ENCODE results near the gene CST2. TPM values are rescaled to one million over a fixed set of nuclear protein-coding genes. Genes with fewer than 3 reads are reported as not detected.

CST2 gene
- total RNA-seq, 2 experiments from 2014 or later, result not detected

DNA sequence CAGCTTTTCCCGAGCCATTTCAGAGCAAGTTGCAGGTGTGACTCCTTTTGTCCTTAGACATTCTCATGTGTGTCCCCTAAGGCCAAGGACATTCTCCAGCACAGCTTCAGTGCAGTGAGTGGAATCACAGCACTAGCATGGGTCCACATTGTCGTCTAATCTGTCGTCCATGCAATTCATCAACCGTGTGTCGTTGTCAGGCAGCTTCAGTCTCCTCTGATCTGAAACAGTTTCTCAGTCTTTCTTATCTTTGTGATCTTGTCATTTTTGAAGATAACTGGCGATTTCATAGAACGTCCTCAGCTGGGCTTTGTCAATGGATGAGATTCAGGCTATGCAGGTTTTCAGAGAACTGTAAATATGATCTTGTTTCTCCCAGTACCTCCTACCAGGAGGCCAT, 31.7 kb downstream of the CST2 start:
- H3K4me1 Mint-ChIP-seq (ENCODE audit: low read depth), result no peaks in the 10 kb centered on the region
- no peak overlapping the region for H3K27ac Mint-ChIP-seq
- H3K9me3 ChIP-seq (ENCODE audit: control insufficient read depth in 1 of 2, insufficient read depth in 1 of 2, low read length in 2 of 2), result no peaks in the 10 kb centered on the region
- no peak overlapping the region for H3K4me3 Mint-ChIP-seq
- no peaks in the 10 kb centered on the region for H3K36me3 Mint-ChIP-seq (ENCODE audit: low read depth)
- H3K27ac ChIP-seq (ENCODE audit: low read depth in 1 of 2, low read length in 2 of 2), result no peak overlapping the region
- no peaks in the 10 kb centered on the region for H3K36me3 ChIP-seq (ENCODE audit: insufficient read depth, low read length)
- intact Hi-C loops (cut with DNase I, micrococcal nuclease), result loop anchor here in 1 of 2 experiments (5.0 to 10.0 kb wide), 2 partner anchors 202 to 310 kb away; no protein-coding TSS in a partner anchor
- ATAC-seq (ENCODE audit: poor library complexity) (no peak), DNase-seq (no peak)
- H3K27me3 ChIP-seq (ENCODE audit: control insufficient read depth in 1 of 2, insufficient read depth in 2 of 2, low read length in 2 of 2), result no peaks in the 10 kb centered on the region
- peaks cover 12% of the 10 kb centered on the region for H3K27me3 Mint-ChIP-seq
- no peak for TF ChIP-seq CTCF (IDR thresholded peaks at IDR 0.05)
- no peak overlapping the region for H3K4me3 ChIP-seq (ENCODE audit: low read length)
- H3K9me3 Mint-ChIP-seq, result no peaks in the 10 kb centered on the region
- ChIA-PET POLR2A (no interaction called here), CTCF (no interaction called here)
- no peaks in the 10 kb centered on the region for H3K4me1 ChIP-seq (ENCODE audit: insufficient read depth, low read length)

- ChIA-PET POLR2A (no interaction called here), CTCF (no interaction called here)
- Histone ChIP-seq H3K9me3 (ENCODE audit: control insufficient read depth in 1 of 2, insufficient read depth in 1 of 2, low read length in 2 of 2) (no peaks in the 10 kb centered on the region), H3K36me3 (ENCODE audit: insufficient read depth, low read length) (no peaks in the 10 kb centered on the region), H3K27me3 (ENCODE audit: control insufficient read depth in 1 of 2, insufficient read depth in 2 of 2, low read length in 2 of 2) (no peaks in the 10 kb centered on the region), H3K27ac (ENCODE audit: low read depth in 1 of 2, low read length in 2 of 2) (no peak overlapping the region), H3K4me1 (ENCODE audit: insufficient read depth, low read length) (no peaks in the 10 kb centered on the region), H3K4me3 (ENCODE audit: low read length) (no peak overlapping the region)
- Mint-ChIP-seq H3K9me3 (no peaks in the 10 kb centered on the region), H3K27ac (no peak overlapping the region), H3K4me3 (no peak overlapping the region), H3K4me1 (ENCODE audit: low read depth) (no peaks in the 10 kb centered on the region), H3K27me3 (peaks cover 12% of the 10 kb centered on the region), H3K36me3 (ENCODE audit: low read depth) (no peaks in the 10 kb centered on the region)
- intact Hi-C loops (cut with DNase I, micrococcal nuclease), result loop anchor here in 1 of 2 experiments (10.0 kb wide), 1 partner anchor 311 kb away; no protein-coding TSS in a partner anchor
- TF ChIP-seq CTCF (IDR thresholded peaks at IDR 0.05), result no peak
- DNase-seq (no peak), ATAC-seq (ENCODE audit: poor library complexity) (no peak)
Observed at GRCh38 chr20:23794065-23794464, 32.5 kb downstream of the CST2 start.

GRCh38 chr20:23783447-23783846, 43.1 kb downstream of the CST2 start:
- DNase-seq (no peak), ATAC-seq (ENCODE audit: poor library complexity) (no peak)
- H3K4me3 Mint-ChIP-seq, result no peak overlapping the region
- TF ChIP-seq CTCF (IDR thresholded peaks at IDR 0.05), result no peak
- Histone ChIP-seq H3K4me3 (ENCODE audit: low read length) (no peak overlapping the region), H3K27ac (ENCODE audit: low read depth in 1 of 2, low read length in 2 of 2) (no peak overlapping the region), H3K9me3 (ENCODE audit: control insufficient read depth in 1 of 2, insufficient read depth in 1 of 2, low read length in 2 of 2) (peaks cover 0 to 4% of the 10 kb centered on the region in 2 experiments), H3K27me3 (ENCODE audit: control insufficient read depth in 1 of 2, insufficient read depth in 2 of 2, low read length in 2 of 2) (no peaks in the 10 kb centered on the region), H3K36me3 (ENCODE audit: insufficient read depth, low read length) (no peaks in the 10 kb centered on the region), H3K4me1 (ENCODE audit: insufficient read depth, low read length) (no peaks in the 10 kb centered on the region)
- no peaks in the 10 kb centered on the region for H3K4me1 Mint-ChIP-seq (ENCODE audit: low read depth)
- H3K36me3 Mint-ChIP-seq (ENCODE audit: low read depth), result no peaks in the 10 kb centered on the region
- ChIA-PET CTCF (no interaction called here), POLR2A (no interaction called here)
- H3K27me3 Mint-ChIP-seq, result peaks cover 11% of the 10 kb centered on the region
- no peaks in the 10 kb centered on the region for H3K9me3 Mint-ChIP-seq
- H3K27ac Mint-ChIP-seq, result no peak overlapping the region
- intact Hi-C loops (cut with DNase I, micrococcal nuclease), result no loop called here
